ENCODE results near the gene MTFMT.

The MTFMT gene

DNA sequence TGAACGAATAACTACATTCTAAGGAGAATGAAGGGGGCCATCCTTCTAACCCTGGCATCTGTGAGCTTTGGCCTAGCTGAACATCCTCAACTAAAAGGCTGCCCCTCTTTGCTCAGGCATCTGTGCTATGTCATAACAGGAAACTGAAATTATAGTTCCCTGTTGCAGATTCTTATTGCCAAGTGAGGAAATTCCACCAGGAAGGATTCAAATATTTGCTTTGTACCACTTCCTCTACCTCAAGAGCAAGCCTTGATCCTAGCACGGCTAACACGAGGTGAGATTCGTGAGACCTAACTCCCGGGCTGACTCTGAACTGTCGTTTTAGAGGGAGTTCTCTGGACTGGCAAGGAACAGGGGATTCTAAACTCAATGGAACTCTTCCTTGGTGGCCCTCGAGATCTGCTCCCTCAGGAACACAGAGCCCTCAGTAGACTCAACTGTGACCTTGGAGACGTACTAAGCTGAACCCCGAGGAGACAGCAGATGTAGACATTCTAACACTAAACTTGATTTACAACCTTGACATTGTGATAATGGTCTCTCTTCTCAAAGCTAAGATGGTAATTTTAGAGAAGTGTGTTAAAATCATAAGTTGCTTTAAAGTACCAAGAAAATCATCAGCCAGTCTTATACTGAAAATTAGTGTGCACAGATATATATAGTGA is 43.9 kb downstream of the MTFMT start:
- H3K36me3 Mint-ChIP-seq (ENCODE audit: insufficient read depth), result peaks cover 35% of the 10 kb centered on the region
- no peak for DNase-seq (ENCODE audit: low spot score in 2 of 2)
- H3K4me1 Mint-ChIP-seq, result peaks cover 46% of the 10 kb centered on the region
- ATAC-seq (replicated peaks; ENCODE audit: extremely low read depth, poor library complexity, severe bottlenecking), result no peak
- no peak overlapping the region for H3K27ac Mint-ChIP-seq (ENCODE audit: low read depth)
- no peaks in the 10 kb centered on the region for H3K27me3 Mint-ChIP-seq
- no peaks in the 10 kb centered on the region for H3K9me3 Mint-ChIP-seq
- no peak overlapping the region for H3K4me3 Mint-ChIP-seq

DNA sequence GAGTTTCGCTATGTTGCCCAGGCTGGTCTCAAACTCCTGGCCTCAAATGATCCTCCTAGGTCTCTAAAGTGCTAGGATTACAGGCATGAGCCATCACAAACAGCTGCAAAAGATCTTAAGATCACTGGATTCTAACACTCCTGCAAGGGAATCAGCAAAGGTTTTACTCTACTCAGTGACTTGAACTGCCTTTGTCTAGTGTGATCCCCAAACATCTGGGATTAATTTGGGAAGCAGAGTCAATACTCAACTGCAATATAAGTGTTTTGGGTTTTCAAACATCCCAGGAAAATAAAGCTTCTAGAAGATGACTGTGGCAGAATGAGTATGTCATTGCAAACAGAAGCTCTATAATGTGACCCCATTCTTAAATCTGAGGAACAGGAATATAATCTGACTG is 47.0 kb downstream of the MTFMT start:
- ATAC-seq (replicated peaks; ENCODE audit: extremely low read depth, poor library complexity, severe bottlenecking) (no peak), DNase-seq (ENCODE audit: low spot score in 2 of 2) (no peak)
- H3K36me3 Mint-ChIP-seq (ENCODE audit: insufficient read depth), result peaks cover 34% of the 10 kb centered on the region
- H3K9me3 Mint-ChIP-seq, result no peaks in the 10 kb centered on the region
- H3K27me3 Mint-ChIP-seq, result no peaks in the 10 kb centered on the region
- no peak overlapping the region for H3K27ac Mint-ChIP-seq (ENCODE audit: low read depth)
- no peak overlapping the region for H3K4me3 Mint-ChIP-seq
- peaks cover 23% of the 10 kb centered on the region for H3K4me1 Mint-ChIP-seq

DNA sequence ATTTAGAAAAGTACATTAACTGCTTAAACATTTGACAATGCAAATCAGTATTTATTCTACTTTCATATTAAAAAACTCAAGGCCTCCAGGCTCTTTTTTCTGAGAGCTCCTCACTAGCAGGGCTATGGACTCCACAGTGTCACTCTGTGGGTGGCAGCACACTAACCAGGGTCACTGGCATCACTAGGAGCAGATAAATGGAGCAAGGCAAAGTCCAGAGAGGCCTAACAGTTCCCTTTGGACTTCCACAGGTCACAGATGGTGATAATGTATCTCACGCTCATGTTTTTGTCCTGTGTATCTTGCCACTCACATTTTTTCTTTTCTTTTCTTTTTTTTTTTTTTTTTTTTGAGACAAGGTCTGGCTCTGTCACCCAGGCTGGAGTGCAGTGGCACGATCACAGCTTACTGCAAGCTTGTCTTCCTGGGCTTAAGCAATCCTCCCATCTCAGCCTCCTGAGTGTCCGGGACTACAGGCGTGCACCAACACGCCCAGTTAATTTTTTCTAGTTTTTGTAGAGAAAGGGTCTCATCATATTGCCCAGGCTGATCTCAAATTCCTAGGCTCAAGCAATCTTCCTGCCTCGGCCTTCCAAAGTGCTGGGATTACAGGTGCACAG is 47.5 kb downstream of the MTFMT start:
- Mint-ChIP-seq H3K9me3 (no peaks in the 10 kb centered on the region), H3K4me1 (peaks cover 19% of the 10 kb centered on the region), H3K4me3 (no peak overlapping the region), H3K27me3 (no peaks in the 10 kb centered on the region), H3K27ac (ENCODE audit: low read depth) (no peak overlapping the region), H3K36me3 (ENCODE audit: insufficient read depth) (peaks cover 40% of the 10 kb centered on the region)
- ATAC-seq (replicated peaks; ENCODE audit: extremely low read depth, poor library complexity, severe bottlenecking) (no peak), DNase-seq (ENCODE audit: low spot score in 2 of 2) (no peak)

DNA sequence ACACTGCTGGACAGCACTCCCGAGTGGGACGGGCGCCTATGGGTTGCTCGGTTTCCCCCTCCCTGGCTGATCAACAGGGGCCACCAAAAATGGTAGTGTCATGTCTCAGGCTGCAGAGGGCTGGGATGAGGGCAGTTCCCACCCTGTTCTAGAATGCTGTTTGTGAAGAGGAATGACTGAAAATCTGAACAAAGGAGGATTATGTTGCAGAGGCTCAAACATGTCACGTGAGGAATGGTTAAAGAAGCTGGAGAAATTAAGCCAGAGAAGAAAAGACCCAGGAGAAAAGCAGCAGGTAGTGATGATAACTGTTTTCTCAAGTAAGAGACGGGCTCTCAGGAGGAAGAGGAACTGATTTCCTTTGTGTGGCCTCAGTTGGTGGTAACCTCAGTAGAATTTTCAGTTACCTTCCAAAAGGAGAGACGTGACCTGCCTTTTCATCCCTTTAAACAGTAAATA is 50.2 kb downstream of the MTFMT start:
- Mint-ChIP-seq H3K27ac (ENCODE audit: low read depth) (no peak overlapping the region), H3K36me3 (ENCODE audit: insufficient read depth) (peaks cover 50% of the 10 kb centered on the region), H3K4me1 (peaks cover 5% of the 10 kb centered on the region), H3K27me3 (no peaks in the 10 kb centered on the region), H3K9me3 (no peaks in the 10 kb centered on the region), H3K4me3 (no peak overlapping the region)
- no peak for ATAC-seq (replicated peaks; ENCODE audit: extremely low read depth, poor library complexity, severe bottlenecking)
- DNase-seq (ENCODE audit: low spot score in 2 of 2), result no peak

DNA sequence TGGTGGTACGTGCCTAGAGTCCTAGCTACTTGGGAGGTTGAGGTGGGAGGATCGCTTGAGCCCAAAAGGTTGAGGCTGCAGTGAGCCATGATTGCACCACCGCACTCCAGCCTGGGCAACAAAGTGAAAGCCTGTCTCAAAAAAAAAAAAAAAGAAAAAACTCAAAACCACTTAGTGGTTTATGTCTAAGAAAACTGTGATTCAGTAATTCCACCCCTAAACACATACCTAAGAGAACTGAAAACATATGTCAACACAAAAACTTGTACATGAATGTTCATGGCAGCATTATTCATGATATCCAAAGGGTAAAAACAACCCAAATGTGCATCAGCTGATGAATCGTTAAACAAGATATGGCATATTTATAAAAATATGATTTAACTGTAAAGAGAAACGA is 54.0 kb downstream of the MTFMT start:
- Mint-ChIP-seq H3K27me3 (no peaks in the 10 kb centered on the region), H3K4me1 (no peaks in the 10 kb centered on the region), H3K27ac (ENCODE audit: low read depth) (no peak overlapping the region), H3K4me3 (no peak overlapping the region), H3K9me3 (no peaks in the 10 kb centered on the region), H3K36me3 (ENCODE audit: insufficient read depth) (peaks cover 49% of the 10 kb centered on the region)
- ATAC-seq (replicated peaks; ENCODE audit: extremely low read depth, poor library complexity, severe bottlenecking) (no peak), DNase-seq (ENCODE audit: low spot score in 2 of 2) (no peak)

DNA sequence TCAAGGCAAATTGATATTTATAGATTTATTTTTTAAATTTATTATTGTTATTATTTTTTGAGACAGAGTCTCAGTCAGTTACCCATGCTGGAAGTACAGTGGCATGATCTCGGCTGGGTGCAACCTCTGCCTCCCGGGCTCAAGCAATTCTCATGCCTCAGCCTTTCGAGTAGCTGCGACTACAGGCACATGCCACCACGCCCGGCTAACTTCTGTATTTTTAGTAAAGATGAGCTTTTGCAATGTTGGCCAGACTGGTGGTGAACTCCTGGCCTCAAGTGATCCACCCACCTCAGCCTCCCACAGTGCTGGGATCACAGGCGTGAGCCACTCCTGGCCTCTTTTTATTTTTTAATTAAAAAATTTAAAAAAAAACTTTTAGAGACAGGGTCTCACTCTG is 58.7 kb downstream of the MTFMT start:
- Mint-ChIP-seq H3K27ac (ENCODE audit: low read depth) (no peak overlapping the region), H3K4me1 (no peaks in the 10 kb centered on the region), H3K4me3 (no peak overlapping the region), H3K36me3 (ENCODE audit: insufficient read depth) (peaks cover 53% of the 10 kb centered on the region), H3K27me3 (no peaks in the 10 kb centered on the region), H3K9me3 (no peaks in the 10 kb centered on the region)
- DNase-seq (ENCODE audit: low spot score in 2 of 2) (no peak), ATAC-seq (replicated peaks; ENCODE audit: extremely low read depth, poor library complexity, severe bottlenecking) (no peak)

DNA sequence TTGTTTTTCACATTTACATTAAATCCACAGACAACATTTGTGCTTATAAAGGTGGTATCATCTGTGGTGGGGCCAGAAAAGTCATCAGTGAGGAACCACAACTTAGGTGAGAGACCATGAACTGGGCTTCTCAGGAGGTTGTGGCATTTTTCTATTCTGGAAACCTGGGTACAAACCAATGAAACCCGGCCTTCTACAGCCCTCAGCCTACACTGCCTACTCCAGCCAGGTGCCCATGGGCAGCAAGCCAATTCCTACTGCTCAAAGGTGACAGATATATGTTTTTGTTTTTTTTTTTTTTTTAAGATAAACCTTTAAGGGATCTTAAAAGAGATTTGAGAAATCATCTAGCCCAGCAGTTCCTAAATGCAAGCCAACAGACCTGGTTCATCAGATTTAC is 60.0 kb downstream of the MTFMT start:
- Mint-ChIP-seq H3K27me3 (no peaks in the 10 kb centered on the region), H3K27ac (ENCODE audit: low read depth) (no peak overlapping the region), H3K36me3 (ENCODE audit: insufficient read depth) (peaks cover 55% of the 10 kb centered on the region), H3K4me1 (no peaks in the 10 kb centered on the region), H3K4me3 (no peak overlapping the region), H3K9me3 (no peaks in the 10 kb centered on the region)
- no peak for DNase-seq (ENCODE audit: low spot score in 2 of 2)
- no peak for ATAC-seq (replicated peaks; ENCODE audit: extremely low read depth, poor library complexity, severe bottlenecking)

DNA sequence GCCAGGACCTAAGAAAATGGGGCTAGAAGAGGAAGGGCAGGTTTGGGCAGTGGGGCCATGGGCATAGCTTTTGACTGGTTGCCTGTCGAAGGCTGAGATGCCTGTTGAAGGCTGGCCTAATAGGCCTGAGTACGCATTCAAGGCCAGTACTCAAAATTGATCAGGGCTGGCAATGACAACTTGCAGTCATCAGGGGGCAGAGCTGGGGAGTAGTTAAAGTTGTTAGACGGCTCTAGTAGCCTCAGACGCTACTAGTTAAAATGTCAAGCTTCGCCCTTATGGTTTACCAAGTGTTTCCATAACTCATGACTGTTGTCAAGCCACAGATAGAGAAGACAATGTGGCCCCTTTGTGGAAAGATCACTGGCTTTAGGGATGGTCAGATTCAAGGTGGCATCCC is 68.4 kb downstream of the MTFMT start:
- Mint-ChIP-seq H3K4me1 (no peaks in the 10 kb centered on the region), H3K36me3 (ENCODE audit: insufficient read depth) (peaks cover 60% of the 10 kb centered on the region), H3K27ac (ENCODE audit: low read depth) (no peak overlapping the region), H3K4me3 (no peak overlapping the region), H3K9me3 (no peaks in the 10 kb centered on the region), H3K27me3 (no peaks in the 10 kb centered on the region)
- DNase-seq (ENCODE audit: low spot score in 2 of 2), result no peak
- ATAC-seq (replicated peaks; ENCODE audit: extremely low read depth, poor library complexity, severe bottlenecking), result no peak

DNA sequence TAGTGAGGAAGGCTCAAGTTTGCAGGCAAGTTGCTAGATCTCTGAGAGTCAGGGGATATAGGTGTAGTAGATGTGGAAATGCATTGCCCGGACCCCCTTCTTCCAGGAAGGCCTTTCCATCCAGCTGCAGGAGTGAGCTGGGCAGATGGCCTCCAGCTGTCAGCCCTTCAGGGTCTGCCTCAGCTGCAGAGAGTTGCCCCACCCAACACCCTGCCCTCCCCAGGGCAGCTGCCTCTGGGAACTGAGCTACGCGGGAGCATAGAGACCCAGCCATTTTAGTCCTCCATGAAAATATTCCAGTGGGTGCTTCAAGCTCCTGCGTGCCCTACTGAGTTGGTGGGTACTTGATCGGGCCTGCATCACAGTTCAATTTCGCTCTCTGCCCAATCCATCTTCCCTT is 69.3 kb downstream of the MTFMT start:
- Mint-ChIP-seq H3K27me3 (no peaks in the 10 kb centered on the region), H3K36me3 (ENCODE audit: insufficient read depth) (peaks cover 58% of the 10 kb centered on the region), H3K9me3 (no peaks in the 10 kb centered on the region), H3K4me3 (no peak overlapping the region), H3K4me1 (no peaks in the 10 kb centered on the region), H3K27ac (ENCODE audit: low read depth) (no peak overlapping the region)
- ATAC-seq (replicated peaks; ENCODE audit: extremely low read depth, poor library complexity, severe bottlenecking) (no peak), DNase-seq (ENCODE audit: low spot score in 2 of 2) (no peak)

DNA sequence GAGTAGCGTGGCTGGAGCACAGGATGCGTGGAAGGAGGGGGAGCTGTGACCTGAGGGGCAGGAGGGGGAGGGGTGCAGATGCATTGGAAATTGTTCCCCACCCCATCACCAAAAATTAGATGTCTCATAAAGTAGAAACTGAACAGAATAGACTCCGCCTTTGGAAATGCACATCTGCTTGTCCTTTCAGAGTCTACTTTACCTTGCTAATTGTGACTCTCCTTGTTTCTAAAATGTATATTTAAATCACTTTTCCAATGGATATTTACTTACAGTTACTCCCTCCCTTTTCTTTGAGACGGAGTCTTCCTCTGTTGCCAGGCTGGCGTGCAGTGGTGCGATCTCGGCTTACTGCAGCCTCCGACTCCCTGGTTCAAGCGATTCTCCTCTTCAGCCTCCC is 70.3 kb downstream of the MTFMT start:
- no peak for ATAC-seq (replicated peaks; ENCODE audit: extremely low read depth, poor library complexity, severe bottlenecking)
- Mint-ChIP-seq H3K36me3 (ENCODE audit: insufficient read depth) (peaks cover 49% of the 10 kb centered on the region), H3K27me3 (no peaks in the 10 kb centered on the region), H3K9me3 (no peaks in the 10 kb centered on the region), H3K4me3 (no peak overlapping the region), H3K4me1 (peaks cover 8% of the 10 kb centered on the region), H3K27ac (ENCODE audit: low read depth) (no peak overlapping the region)
- no peak for DNase-seq (ENCODE audit: low spot score in 2 of 2)

DNA sequence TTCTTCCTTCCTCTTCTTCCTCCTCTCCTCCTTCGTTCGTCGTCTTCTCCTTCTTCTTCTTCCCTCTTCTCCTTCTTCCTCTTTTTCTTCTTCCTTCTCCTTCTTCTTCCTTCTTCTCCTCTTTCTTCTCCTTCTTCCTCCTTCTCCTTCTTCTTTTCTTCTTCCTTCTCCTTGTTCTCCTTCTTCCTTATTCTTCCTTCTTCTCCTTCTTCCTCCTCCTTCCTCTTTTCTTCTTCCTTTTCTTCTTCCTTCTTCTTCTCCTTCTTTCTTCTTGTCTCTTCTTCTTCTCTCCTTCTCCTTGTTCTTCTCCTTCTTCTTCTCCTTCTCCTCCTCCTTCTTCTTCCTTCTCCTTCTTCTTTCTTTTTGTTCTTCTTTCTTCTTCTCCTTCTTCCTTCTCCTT is 75.0 kb downstream of the MTFMT start:
- ATAC-seq (replicated peaks; ENCODE audit: extremely low read depth, poor library complexity, severe bottlenecking) (no peak), DNase-seq (ENCODE audit: low spot score in 2 of 2) (no peak)
- peaks cover 18% of the 10 kb centered on the region for H3K36me3 Mint-ChIP-seq (ENCODE audit: insufficient read depth)
- peaks cover 37% of the 10 kb centered on the region for H3K4me1 Mint-ChIP-seq
- no peaks in the 10 kb centered on the region for H3K27me3 Mint-ChIP-seq
- no peak overlapping the region for H3K4me3 Mint-ChIP-seq
- H3K9me3 Mint-ChIP-seq, result no peaks in the 10 kb centered on the region
- peak overlapping the region; percentile 93 for H3K27ac Mint-ChIP-seq (ENCODE audit: low read depth)

DNA sequence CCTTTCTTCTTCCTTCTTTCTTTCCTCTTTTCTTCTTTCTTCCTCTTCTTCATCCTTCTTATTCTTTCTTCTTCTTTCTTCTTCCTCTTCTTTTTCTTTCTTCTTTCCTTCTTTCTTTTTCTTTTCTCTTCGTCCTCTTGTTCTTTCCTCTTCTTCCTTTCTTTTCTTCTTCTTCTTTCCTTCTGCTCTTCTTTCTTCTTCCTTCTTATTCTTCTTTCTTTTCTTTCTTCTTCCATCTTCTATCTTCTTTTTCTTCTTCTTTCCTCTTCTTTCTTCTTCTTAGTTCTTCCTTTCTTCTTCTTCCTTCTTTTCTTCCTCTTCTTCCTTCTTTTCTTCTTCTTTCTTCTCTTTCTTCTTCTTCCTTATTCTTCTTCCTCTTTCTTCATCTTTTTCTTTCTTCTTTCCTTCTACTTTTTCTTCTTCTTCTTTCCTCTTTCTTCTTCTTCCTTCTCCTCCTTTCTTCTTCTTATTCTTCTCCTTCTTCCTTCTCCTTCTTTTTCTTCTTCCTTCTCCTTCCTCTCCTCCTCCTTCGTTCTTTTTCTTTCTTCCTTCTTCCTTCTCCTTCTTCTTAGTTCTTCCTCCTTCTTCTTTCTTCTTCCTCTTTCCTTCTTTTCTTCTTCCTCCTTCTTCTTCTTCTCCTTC is 77.5 kb downstream of the MTFMT start:
- Mint-ChIP-seq H3K27ac (ENCODE audit: low read depth) (peak overlapping the region; percentile 93), H3K4me1 (peaks cover 37% of the 10 kb centered on the region), H3K4me3 (no peak overlapping the region), H3K9me3 (no peaks in the 10 kb centered on the region), H3K27me3 (no peaks in the 10 kb centered on the region), H3K36me3 (ENCODE audit: insufficient read depth) (peaks cover 3% of the 10 kb centered on the region)
- DNase-seq (ENCODE audit: low spot score in 2 of 2) (no peak), ATAC-seq (replicated peaks; ENCODE audit: extremely low read depth, poor library complexity, severe bottlenecking) (no peak)

Measured in central memory CD8-positive, alpha-beta T cell (primary cell).